ENCODE results near the gene PPP1R18.
A peak's percentile ranks its signal among the peaks of the same experiment; 100 is the strongest.

The PPP1R18 gene

GRCh38 chr6:30687659-30688431, 1.4 kb upstream of the PPP1R18 start:
- no peak for DNase-seq (ENCODE audit: low spot score)
- CTCF ChIA-PET, result interaction anchor here (0.7 to 1.2 kb wide), 4 partner anchors 15 to 35 kb away, joined by 3 to 7 read pairs (median 4); partner anchors contain the start of gene DHX16
- POLR2A ChIA-PET (ENCODE audit: low non-redundant PET), result interaction anchor here (1.1 kb wide), 1 partner anchor 33 kb away, joined by 3 read pairs; the partner anchor contains the start of gene TUBB
- peak overlapping the region; percentile 97 for H3K27ac ChIP-seq
- no peak for TF ChIP-seq CTCF (conservative IDR thresholded peaks at IDR 0.05; ENCODE audit: low read depth)

GRCh38 chr6:30686908-30687658, 638 bp upstream of the PPP1R18 start:
- CTCF ChIA-PET, result interaction anchor here (1.0 to 1.2 kb wide), 2 partner anchors 14 to 36 kb away, joined by 3 to 6 read pairs; partner anchors contain the start of gene DHX16
- H3K27ac ChIP-seq, result peak overlapping the region; percentile 97
- POLR2A ChIA-PET (ENCODE audit: low non-redundant PET), result interaction anchor here (1.1 kb wide), 1 partner anchor 33 kb away, joined by 3 read pairs; the partner anchor contains the start of gene TUBB
- DNase-seq (ENCODE audit: low spot score), result peak; percentile 89
- TF ChIP-seq CTCF (conservative IDR thresholded peaks at IDR 0.05; ENCODE audit: low read depth), result no peak

- CTCF ChIA-PET, result interaction anchor here (1.7 to 2.9 kb wide), 2 partner anchors 37 to 45 kb away, joined by 10 to 12 read pairs; no protein-coding TSS in a partner anchor
- POLR2A ChIA-PET (ENCODE audit: low non-redundant PET), result interaction anchor here (0.8 kb wide), 1 partner anchor 36 kb away, joined by 4 read pairs; no protein-coding TSS in a partner anchor
- DNase-seq (ENCODE audit: low spot score), result no peak
- H3K27ac ChIP-seq, result peak overlapping the region; percentile 97
- 0 out of 2 replicates have a peak, but pooled peaks have one; percentile 11 for TF ChIP-seq CTCF (conservative IDR thresholded peaks at IDR 0.05; ENCODE audit: low read depth)
Measured at GRCh38 chr6:30685157-30686008, 1.1 kb downstream of the PPP1R18 start.

GRCh38 chr6:30684386-30685156, 1.9 kb downstream of the PPP1R18 start:
- peak overlapping the region; percentile 97 for H3K27ac ChIP-seq
- DNase-seq (ENCODE audit: low spot score), result peak; percentile 45
- POLR2A ChIA-PET (ENCODE audit: low non-redundant PET), result no interaction called here
- no peak for TF ChIP-seq CTCF (conservative IDR thresholded peaks at IDR 0.05; ENCODE audit: low read depth)
- CTCF ChIA-PET, result interaction anchor here (1.7 to 2.9 kb wide), 2 partner anchors 38 to 46 kb away, joined by 10 to 12 read pairs; no protein-coding TSS in a partner anchor

- CTCF ChIA-PET, result interaction anchor here (1.7 to 2.9 kb wide), 2 partner anchors 39 to 47 kb away, joined by 10 to 12 read pairs; no protein-coding TSS in a partner anchor
- peak overlapping the region; percentile 97 for H3K27ac ChIP-seq
- no peak for DNase-seq (ENCODE audit: low spot score)
- TF ChIP-seq CTCF (conservative IDR thresholded peaks at IDR 0.05; ENCODE audit: low read depth), result no peak
- POLR2A ChIA-PET (ENCODE audit: low non-redundant PET), result no interaction called here
Measured at GRCh38 chr6:30683980-30684338, 2.5 kb downstream of the PPP1R18 start.

All from RWPE1 (cell line).